IMR-90 (cell line): ENCODE data around the gene TRAK2. TPM values are rescaled to one million over a fixed set of nuclear protein-coding genes. Genes with fewer than 3 reads are reported as not detected.

Source experiments
- ATAC-seq: fragments of 200-7000 bp; cut with Tn5 transposase; 2 replicates; pipeline ENCODE4 v1.9.1; 2020; ENCODE audit warnings: low read depth, mild to moderate bottlenecking, moderate library complexity
- BruUV-seq: library from RNA; stranded (reverse); fragments of 400-500 nt; replicated peaks from 2 replicates; lab custom pipeline; 2021; lab: Mats Ljungman, UMichigan
- CTCF ChIA-PET: fragments of 300-600 bp; formaldehyde crosslinking; extraction: SDS; loops from one replicate; lab custom pipeline; 2021; ENCODE audit warnings: antibody characterized with exemption; lab: Yijun Ruan, JAX
- POLR2A ChIA-PET: fragments of 300-600 bp; sonication (Branson Sonifier 250); formaldehyde crosslinking; loops from one replicate; lab custom pipeline; 2022; ENCODE audit warnings: antibody characterized with exemption; ENCODE audit not compliant: unreplicated experiment; lab: Charles Lee
- DNase-seq: peaks from one replicate; pipeline ENCODE4 v3.0.0; 2013
- H2AFZ ChIP-seq: replicated peaks from 2 replicates; pipeline ENCODE3; 2013; ENCODE audit warnings: low read length, mild to moderate bottlenecking; ENCODE audit not compliant: poor library complexity
- H2AK5ac ChIP-seq: 2 replicates; pipeline ENCODE4 v1.6.1; 2013; ENCODE audit warnings: low read depth, low read length, inconsistent platforms
- H2AK9ac ChIP-seq: replicated peaks from 2 replicates; pipeline ENCODE3; 2013; ENCODE audit warnings: mild to moderate bottlenecking, low read depth, low read length, moderate library complexity; ENCODE audit not compliant: poor library complexity
- H2BK120ac ChIP-seq: 2 replicates; pipeline ENCODE4 v1.6.1; 2013; ENCODE audit warnings: low read depth, low read length, inconsistent platforms
- H2BK15ac ChIP-seq: 3 replicates; pipeline ENCODE4 v1.6.1; 2013; ENCODE audit warnings: low read depth, low read length, inconsistent platforms
- H2BK20ac ChIP-seq: 2 replicates; pipeline ENCODE4 v1.6.1; 2013; ENCODE audit warnings: low read depth, mild to moderate bottlenecking, inconsistent platforms, low read length, moderate library complexity
- H2BK5ac ChIP-seq: 2 replicates; pipeline ENCODE4 v1.6.1; 2013; ENCODE audit warnings: mild to moderate bottlenecking, low read depth, low read length, inconsistent platforms; ENCODE audit not compliant: poor library complexity, severe bottlenecking
- H3K14ac ChIP-seq: replicated peaks from 2 replicates; pipeline ENCODE4 v1.6.1; 2013; ENCODE audit warnings: low read depth, low read length, inconsistent platforms
- H3K18ac ChIP-seq: 2 replicates; pipeline ENCODE4 v1.6.1; 2013; ENCODE audit warnings: low read depth, low read length, control low read depth
- H3K23ac ChIP-seq: 2 replicates; pipeline ENCODE4 v1.6.1; 2013; ENCODE audit warnings: low read depth, low read length, inconsistent platforms
- H3K27ac ChIP-seq: 2 replicates; pipeline ENCODE4 v1.5.1; 2013; ENCODE audit warnings: mild to moderate bottlenecking, control low read depth, low read length; ENCODE audit not compliant: insufficient read depth
- H3K27me3 ChIP-seq: 2 replicates; pipeline ENCODE4 v1.6.1; 2013; ENCODE audit warnings: low read length; ENCODE audit not compliant: control insufficient read depth, insufficient read depth
- H3K36me3 ChIP-seq: 2 replicates; pipeline ENCODE4 v1.6.1; 2013; ENCODE audit warnings: low read length, mixed read lengths; ENCODE audit not compliant: control insufficient read depth, insufficient read depth
- H3K4ac ChIP-seq: 2 replicates; pipeline ENCODE4 v1.6.1; 2013; ENCODE audit warnings: low read depth, low read length, inconsistent platforms
- H3K4me1 ChIP-seq: 2 replicates; pipeline ENCODE4 v1.6.1; 2013; ENCODE audit warnings: low read length, mixed read lengths; ENCODE audit not compliant: control insufficient read depth, insufficient read depth
- H3K4me2 ChIP-seq: 2 replicates; pipeline ENCODE4 v1.6.1; 2013; ENCODE audit warnings: low read depth, mild to moderate bottlenecking, control low read depth, low read length, moderate library complexity
- H3K4me3 ChIP-seq: 2 replicates; pipeline ENCODE4 v1.5.1; 2013; ENCODE audit warnings: low read depth, mild to moderate bottlenecking, control low read depth, low read length, moderate library complexity; ENCODE audit not compliant: insufficient read depth
- H3K56ac ChIP-seq: 2 replicates; pipeline ENCODE4 v1.6.1; 2013; ENCODE audit warnings: low read length, inconsistent platforms; ENCODE audit not compliant: insufficient read depth; ENCODE audit errors: extremely low read depth
- H3K79me1 ChIP-seq, 2 experiments: 2 replicates each; pipeline ENCODE4 v1.6.1; 2013; ENCODE audit warnings: low read length in 2 of 2, inconsistent platforms in 1 of 2, low read depth in 1 of 2
- H3K9ac ChIP-seq: 2 replicates; pipeline ENCODE4 v1.6.1; 2013; ENCODE audit warnings: low read depth, low read length, control low read depth
- H3K9me1 ChIP-seq: 2 replicates; pipeline ENCODE4 v1.6.1; 2013; ENCODE audit warnings: low read length, inconsistent platforms; ENCODE audit not compliant: insufficient read depth
- H3K9me3 ChIP-seq: 2 replicates; pipeline ENCODE4 v1.6.1; 2013; ENCODE audit warnings: low read length; ENCODE audit not compliant: control insufficient read depth, insufficient read depth
- H4K20me1 ChIP-seq: 2 replicates; pipeline ENCODE4 v1.6.1; 2013; ENCODE audit warnings: low read length, inconsistent platforms; ENCODE audit not compliant: insufficient read depth
- H4K5ac ChIP-seq: 2 replicates; pipeline ENCODE4 v1.6.1; 2013; ENCODE audit warnings: mild to moderate bottlenecking, low read depth, low read length, control low read depth
- H4K8ac ChIP-seq, 2 experiments: 2 replicates each; pipeline ENCODE4 v1.6.1; 2013; ENCODE audit warnings: low read depth in 2 of 2, low read length in 2 of 2, control low read depth in 1 of 2, inconsistent platforms in 1 of 2
- H4K91ac ChIP-seq: 2 replicates; pipeline ENCODE4 v1.6.1; 2013; ENCODE audit warnings: low read depth, low read length, inconsistent platforms; ENCODE audit not compliant: insufficient read depth
- BHLHE40 ChIP-seq: fragments of 150-350 bp; IDR thresholded peaks from 2 replicates; pipeline ENCODE4 v1.6.1; 2016; ENCODE audit warnings: mild to moderate bottlenecking, low read depth, low read length
- CEBPB ChIP-seq: IDR thresholded peaks from 2 replicates; pipeline ENCODE4 v1.6.1; 2012; ENCODE audit warnings: low read depth, low read length, improper control_type of control experiment
- CHD1 ChIP-seq: IDR thresholded peaks from 2 replicates; pipeline ENCODE4 v1.6.1; 2012; ENCODE audit warnings: low read depth, low read length, improper control_type of control experiment
- CTCF ChIP-seq: conservative IDR thresholded peaks from 2 replicates; pipeline ENCODE4 v1.5.1; 2012; ENCODE audit warnings: mild to moderate bottlenecking, low read depth, low read length, improper control_type of control experiment
- ELK1 ChIP-seq: fragments of 150-350 bp; IDR thresholded peaks from 2 replicates; pipeline ENCODE4 v1.6.1; 2016; ENCODE audit warnings: low read depth, mild to moderate bottlenecking, low read length, moderate library complexity, borderline replicate concordance
- FOS ChIP-seq: fragments of 150-350 bp; IDR thresholded peaks from 2 replicates; pipeline ENCODE4 v1.6.1; 2016; ENCODE audit warnings: low read depth, low read length
- MAFK ChIP-seq: IDR thresholded peaks from 2 replicates; pipeline ENCODE4 v1.6.1; 2012; ENCODE audit warnings: low read depth, low read length, improper control_type of control experiment
- MXI1 ChIP-seq: IDR thresholded peaks from 2 replicates; pipeline ENCODE4 v1.6.1; 2012; ENCODE audit warnings: low read depth, mild to moderate bottlenecking, low read length, moderate library complexity, borderline replicate concordance
- NFE2L2 ChIP-seq: fragments of 150-350 bp; IDR thresholded peaks from 2 replicates; pipeline ENCODE4 v1.6.1; 2016; ENCODE audit warnings: low read depth, mild to moderate bottlenecking, low read length
- POLR2A ChIP-seq: IDR thresholded peaks from 2 replicates; pipeline ENCODE4 v1.6.1; 2012; ENCODE audit warnings: mild to moderate bottlenecking, low read depth, low read length
- RAD21 ChIP-seq: IDR thresholded peaks from 2 replicates; pipeline ENCODE4 v1.6.1; 2012; ENCODE audit warnings: low read length, improper control_type of control experiment
- RCOR1 ChIP-seq: IDR thresholded peaks from 2 replicates; pipeline ENCODE4 v1.6.1; 2012; ENCODE audit warnings: mild to moderate bottlenecking, low read length, improper control_type of control experiment; ENCODE audit not compliant: insufficient replicate concordance
- RFX5 ChIP-seq: IDR thresholded peaks from 2 replicates; pipeline ENCODE4 v1.8.0; 2012; ENCODE audit warnings: low read depth, mild to moderate bottlenecking, low read length, moderate library complexity
- SMC3 ChIP-seq: fragments of 150-350 bp; IDR thresholded peaks from 2 replicates; pipeline ENCODE4 v1.6.1; 2016; ENCODE audit warnings: low read depth, mild to moderate bottlenecking, antibody characterized with exemption, low read length, moderate library complexity
- USF2 ChIP-seq: fragments of 150-350 bp; IDR thresholded peaks from 2 replicates; pipeline ENCODE4 v1.6.1; 2017; ENCODE audit warnings: mild to moderate bottlenecking, antibody characterized with exemption, low read length, low read depth
- dilution Hi-C: fragments of 300-500 bp; cut with HindIII; formaldehyde crosslinking; loops from one replicate; pipeline ENCODE4 v1.14.3; 2018; ENCODE audit warnings: low sequenced_read_pairs; ENCODE audit not compliant: unreplicated experiment
- in situ Hi-C: fragments of 300-500 bp; cut with MboI; formaldehyde crosslinking; loops from 3 replicates; pipeline ENCODE4 v1.14.3; 2019; ENCODE audit warnings: low sequenced_read_pairs, inconsistent platforms, mixed read lengths
- intact Hi-C: fragments of 100-400 bp; cut with micrococcal nuclease; formaldehyde crosslinking; loops from 2 replicates; pipeline ENCODE4 v1.10.0; 2022
- polyA plus RNA-seq, 3 experiments: library from polyadenylated mRNA; depleted of rRNA; stranded (reverse); fragments of >200 nt; gene quantifications; 2 replicates each; pipeline ENCODE4 v1.2.3, GENCODE V29; 2012; ENCODE audit warnings: low replicate concordance in 1 of 3
- total RNA-seq: library from RNA; depleted of rRNA; stranded (reverse); fragments of >200 nt; gene quantifications from 2 replicates; pipeline ENCODE4 v1.2.3, GENCODE V29; 2012

TRAK2 gene
- total and polyA plus RNA-seq, 2 of the 4 experiments (the other 2 are of a cell fraction): 13.1 to 65.4 TPM

- in situ Hi-C loops: no loop called here
Observed at GRCh38 chr2:201366146-201366545, 85.1 kb downstream of the TRAK2 start.

More at GRCh38 chr2:201366146-201366545, 85.1 kb downstream of the TRAK2 start:
- H3K27me3 ChIP-seq: no peaks in the 10 kb centered on the region
- POLR2A ChIA-PET: no interaction called here
- dilution Hi-C loops (no loop called here), intact Hi-C loops (no loop called here)
- H4K20me1 ChIP-seq: no peaks in the 10 kb centered on the region
- no peak overlapping the region for H4K91ac ChIP-seq
- H4K5ac ChIP-seq: no peak overlapping the region
- H3K79me1 ChIP-seq: peaks cover 0 to 2% of the 10 kb centered on the region in 2 experiments; a peak in 1 of 4 replicates
- H2BK120ac ChIP-seq: no peak overlapping the region
- peaks cover 12% of the 10 kb centered on the region for H3K9me3 ChIP-seq
- H2BK15ac ChIP-seq: no peak overlapping the region
- DNase-seq (peak; percentile 57), ATAC-seq (no peak)
- H2AK5ac ChIP-seq: no peak overlapping the region
- BruUV-seq: no TSS peak
- H3K4me1 ChIP-seq: peaks cover 2% of the 10 kb centered on the region; the same call in 1 of the 2 replicates
- H3K14ac ChIP-seq: no peak overlapping the region
- H3K4me2 ChIP-seq: no peak overlapping the region
- H4K8ac ChIP-seq: no peak overlapping the region
- no peak overlapping the region for H3K4ac ChIP-seq
- H3K23ac ChIP-seq: no peak overlapping the region
- no peak overlapping the region for H2BK20ac ChIP-seq
- no peaks in the 10 kb centered on the region for H3K9me1 ChIP-seq
- CTCF ChIA-PET: no interaction called here
- no peak overlapping the region for H3K56ac ChIP-seq
- H3K4me3 ChIP-seq: no peak overlapping the region
- no peak overlapping the region for H2BK5ac ChIP-seq
- TF ChIP-seq SMC3 (no peak), MXI1 (no peak), CEBPB (no peak), ELK1 (no peak), FOS (no peak), CHD1 (no peak), BHLHE40 (no peak), RAD21 (no peak), RCOR1 (no peak), USF2 (no peak), CTCF (no peak), POLR2A (no peak), RFX5 (no peak), MAFK (no peak), NFE2L2 (no peak)
- H3K36me3 ChIP-seq: peaks cover 13% of the 10 kb centered on the region
- no peak overlapping the region for H3K9ac ChIP-seq
- H3K27ac ChIP-seq: no peak overlapping the region
- H2AFZ ChIP-seq: no peak overlapping the region
- H2AK9ac ChIP-seq: no peak overlapping the region
- no peak overlapping the region for H3K18ac ChIP-seq
